ENCODE data around the gene NUP98.

Gene NUP98

DNA sequence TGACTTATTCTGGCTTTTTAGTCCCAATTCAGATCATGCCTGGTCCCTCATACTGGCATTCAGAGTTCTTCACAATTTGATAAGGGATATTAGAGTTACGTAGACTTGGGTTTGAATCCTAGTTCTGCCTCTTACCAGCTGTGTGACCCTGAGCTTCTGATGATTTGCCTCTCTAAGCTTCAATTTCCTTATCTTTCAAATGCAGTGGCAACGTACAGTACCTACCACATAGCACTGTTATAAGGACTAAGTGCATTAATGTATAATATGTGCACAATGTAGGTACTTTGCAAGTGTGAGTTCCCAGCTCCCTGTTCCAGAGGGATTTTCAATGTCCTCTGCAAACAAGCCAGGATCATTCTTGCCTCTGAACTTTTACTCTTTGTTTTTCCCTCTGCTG, 36.1 kb upstream of the NUP98 start:
- TF ChIP-seq, protein P1, sequence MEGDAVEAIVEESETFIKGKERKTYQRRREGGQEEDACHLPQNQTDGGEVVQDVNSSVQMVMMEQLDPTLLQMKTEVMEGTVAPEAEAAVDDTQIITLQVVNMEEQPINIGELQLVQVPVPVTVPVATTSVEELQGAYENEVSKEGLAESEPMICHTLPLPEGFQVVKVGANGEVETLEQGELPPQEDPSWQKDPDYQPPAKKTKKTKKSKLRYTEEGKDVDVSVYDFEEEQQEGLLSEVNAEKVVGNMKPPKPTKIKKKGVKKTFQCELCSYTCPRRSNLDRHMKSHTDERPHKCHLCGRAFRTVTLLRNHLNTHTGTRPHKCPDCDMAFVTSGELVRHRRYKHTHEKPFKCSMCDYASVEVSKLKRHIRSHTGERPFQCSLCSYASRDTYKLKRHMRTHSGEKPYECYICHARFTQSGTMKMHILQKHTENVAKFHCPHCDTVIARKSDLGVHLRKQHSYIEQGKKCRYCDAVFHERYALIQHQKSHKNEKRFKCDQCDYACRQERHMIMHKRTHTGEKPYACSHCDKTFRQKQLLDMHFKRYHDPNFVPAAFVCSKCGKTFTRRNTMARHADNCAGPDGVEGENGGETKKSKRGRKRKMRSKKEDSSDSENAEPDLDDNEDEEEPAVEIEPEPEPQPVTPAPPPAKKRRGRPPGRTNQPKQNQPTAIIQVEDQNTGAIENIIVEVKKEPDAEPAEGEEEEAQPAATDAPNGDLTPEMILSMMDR (IDR thresholded peaks at IDR 0.05; ENCODE audit: insufficient read depth, missing control alignments), result no peak
- DNase-seq (ENCODE audit: insufficient read length, low spot score) (no peak), FAIRE-seq (no peak)

DNA sequence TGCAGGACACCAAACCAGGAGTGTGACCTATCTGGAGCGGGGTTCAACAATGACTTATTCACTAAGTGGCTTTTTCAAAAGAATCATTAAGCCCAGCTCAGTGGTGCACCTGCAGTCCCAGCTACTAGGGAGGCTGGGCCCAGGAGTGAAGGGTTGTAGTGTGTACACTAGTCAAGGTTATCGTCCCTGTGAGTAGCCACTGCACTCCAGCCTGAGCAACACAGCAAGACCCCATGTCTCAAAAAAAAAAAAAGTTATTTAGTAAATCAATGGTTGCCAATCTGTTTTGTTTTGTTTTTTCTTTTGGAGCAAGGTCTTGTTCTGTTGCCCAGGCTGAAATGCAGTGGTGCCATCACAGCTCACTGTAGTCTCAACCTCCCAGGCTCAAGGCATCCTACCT, 35.5 kb upstream of the NUP98 start:
- TF ChIP-seq, protein P1 (IDR thresholded peaks at IDR 0.05; ENCODE audit: insufficient read depth, missing control alignments), result no peak
- no peak for DNase-seq (ENCODE audit: insufficient read length, low spot score)
- FAIRE-seq, result no peak

DNA sequence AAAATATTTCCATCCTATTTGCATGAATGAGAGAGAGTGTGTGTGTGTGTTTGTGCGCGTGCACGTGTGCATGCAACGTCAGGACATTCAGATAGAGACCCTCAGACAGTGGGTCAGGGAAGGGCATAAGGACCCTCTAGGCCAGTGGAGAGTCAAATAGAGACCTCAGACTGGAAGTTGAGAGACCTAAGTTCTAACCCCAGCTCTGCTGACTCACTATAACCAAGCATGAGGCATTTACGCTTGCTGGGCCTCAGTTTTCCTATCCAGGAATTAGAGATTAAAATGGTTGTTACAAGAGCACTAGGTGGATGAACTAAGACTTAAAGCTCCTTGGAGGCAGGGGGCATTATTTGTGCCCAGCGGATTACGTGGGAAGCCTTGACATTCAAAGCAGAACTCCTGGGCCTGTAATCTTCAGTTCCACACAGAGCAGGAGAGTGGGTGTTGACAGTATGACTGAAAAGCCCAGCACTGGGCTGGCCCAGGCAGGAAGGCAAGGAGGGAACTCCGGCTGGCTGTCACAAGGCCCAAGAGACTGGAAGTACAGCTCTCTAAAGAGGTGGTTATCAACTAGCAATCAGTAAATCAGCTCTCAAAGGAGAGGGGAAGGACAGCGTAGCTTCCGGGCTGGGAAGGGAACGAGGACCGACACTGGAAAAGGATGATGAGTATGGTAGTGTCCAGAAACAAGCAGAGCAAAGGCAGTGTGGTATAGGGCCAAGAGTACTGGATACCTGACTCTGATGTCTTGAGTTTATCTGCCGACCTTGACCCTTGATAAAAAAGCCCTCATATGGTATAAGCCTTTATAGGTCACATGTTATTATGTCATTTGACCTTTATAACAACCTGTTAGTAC, 34.3 kb upstream of the NUP98 start:
- TF ChIP-seq, protein P1 (IDR thresholded peaks at IDR 0.05; ENCODE audit: insufficient read depth, missing control alignments), result no peak
- FAIRE-seq, result no peak
- DNase-seq (ENCODE audit: insufficient read length, low spot score), result no peak

DNA sequence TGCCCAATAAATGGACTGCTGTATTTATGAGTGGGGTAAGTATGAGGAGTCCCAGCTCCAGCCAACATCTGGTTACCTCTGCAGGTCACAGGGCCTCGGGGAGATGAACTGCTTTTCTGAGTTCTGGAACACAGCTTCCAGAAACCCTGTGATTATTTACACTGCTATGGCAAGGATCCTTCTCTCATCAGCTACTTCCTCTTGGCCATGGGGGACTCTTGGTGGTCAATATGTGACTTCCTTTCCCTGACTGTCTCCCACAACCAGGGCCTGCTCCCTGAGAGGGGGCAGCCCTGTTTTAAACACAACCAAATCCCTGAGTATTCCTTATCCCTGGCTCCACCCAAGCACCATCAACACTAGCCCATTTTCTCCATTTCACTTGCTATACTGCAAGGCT, 33.4 kb upstream of the NUP98 start:
- TF ChIP-seq, protein P1 (IDR thresholded peaks at IDR 0.05; ENCODE audit: insufficient read depth, missing control alignments), result no peak
- FAIRE-seq (no peak), DNase-seq (ENCODE audit: insufficient read length, low spot score) (no peak)

DNA sequence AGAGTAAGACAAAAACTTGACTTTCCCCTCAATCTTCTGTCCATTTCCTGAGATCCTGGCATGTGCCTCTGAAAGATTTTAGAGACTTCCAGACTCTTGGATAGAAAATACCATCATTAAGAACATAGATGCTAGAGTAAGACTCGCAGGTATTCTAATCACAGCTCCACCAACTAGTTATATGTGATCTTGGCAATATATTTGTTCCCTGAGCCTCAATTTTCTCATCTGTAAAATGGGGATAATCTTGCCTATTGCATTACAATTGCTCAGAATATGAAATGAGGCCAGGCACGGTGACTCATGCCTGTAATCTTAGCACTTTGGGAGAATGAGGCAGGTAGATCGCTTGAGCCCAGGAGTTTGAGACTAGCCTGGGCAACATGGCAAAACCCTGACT, 32.7 kb upstream of the NUP98 start:
- FAIRE-seq (no peak), DNase-seq (ENCODE audit: insufficient read length, low spot score) (no peak)
- TF ChIP-seq, protein P1 (IDR thresholded peaks at IDR 0.05; ENCODE audit: insufficient read depth, missing control alignments), result no peak

DNA sequence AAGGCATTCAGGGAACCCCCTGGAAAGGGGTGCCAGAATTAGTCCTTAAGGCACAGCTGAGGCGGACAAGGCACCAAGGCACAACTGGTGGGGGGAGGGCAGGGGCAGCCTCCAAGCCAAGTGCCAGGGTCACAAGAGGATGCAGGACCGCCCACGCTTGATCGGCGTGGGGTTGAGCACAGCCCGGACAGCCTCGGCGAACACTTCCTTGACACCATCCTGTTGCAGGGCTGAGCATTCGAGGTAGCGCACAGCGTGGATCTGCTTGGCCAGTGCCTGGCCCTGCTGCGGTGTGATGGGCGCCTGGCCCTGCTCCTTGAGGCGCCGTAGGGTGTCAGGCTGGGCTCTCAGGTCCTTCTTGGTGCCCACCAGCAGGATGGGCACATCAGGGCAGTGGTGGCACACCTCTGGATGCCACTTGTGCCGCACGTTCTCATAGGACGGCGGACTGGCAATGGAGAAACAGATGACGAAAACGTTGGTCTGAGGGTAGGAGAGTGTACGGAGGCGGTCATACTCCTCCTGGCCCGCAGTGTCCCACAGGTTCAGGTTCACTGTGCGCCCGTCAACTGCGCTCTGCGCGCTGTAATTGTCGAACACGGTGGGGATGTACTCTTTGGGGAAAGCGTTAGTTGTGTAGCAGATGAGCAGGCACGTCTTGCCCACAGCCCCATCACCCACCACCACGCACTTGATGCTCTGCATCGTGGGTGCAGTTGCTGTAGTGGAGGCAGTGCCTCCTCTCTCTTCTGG, 30.3 kb upstream of the NUP98 start:
- TF ChIP-seq, protein P1 (IDR thresholded peaks at IDR 0.05; ENCODE audit: insufficient read depth, missing control alignments), result no peak
- FAIRE-seq (no peak), DNase-seq (ENCODE audit: insufficient read length, low spot score) (no peak)

DNA sequence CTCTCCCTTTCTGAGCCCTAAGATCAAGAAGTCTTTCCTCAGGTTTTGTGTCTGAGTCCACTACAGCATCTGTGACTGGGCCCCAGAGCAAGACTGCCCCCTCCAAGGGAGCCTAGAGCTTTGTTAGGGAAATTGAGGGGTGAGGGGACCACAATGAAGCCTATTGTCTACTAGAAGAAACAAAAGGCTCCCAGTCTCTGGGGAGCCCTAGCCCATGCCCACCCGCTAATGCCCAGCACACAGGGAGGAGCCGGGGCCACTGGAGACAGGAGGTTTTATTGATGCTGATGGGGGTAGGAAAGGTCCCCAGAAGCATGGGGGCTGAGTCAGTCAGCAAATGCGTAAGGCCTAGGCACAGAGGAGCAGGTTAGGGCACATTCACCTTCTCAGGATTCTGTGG, 29.4 kb upstream of the NUP98 start:
- DNase-seq (ENCODE audit: insufficient read length, low spot score) (no peak), FAIRE-seq (no peak)
- TF ChIP-seq, protein P1 (IDR thresholded peaks at IDR 0.05; ENCODE audit: insufficient read depth, missing control alignments), result no peak
